Esophagus squamous epithelium (tissue), 4 donors: ENCODE data around the gene OLFML1.

Experiments
- POLR2A ChIP-seq, 4 donors: fragments of 450-650 bp; IDR thresholded peaks; one replicate each; pipeline ENCODE4 v1.6.1; 2017; ENCODE audit warnings: antibody characterized with exemption in 4 of 4, mild to moderate bottlenecking in 4 of 4, moderate library complexity in 3 of 4
- TF ChIP-seq, protein P1 (sequence below), 6 experiments: fragments of 450-650 bp in 4 of 6; fragments of 200-600 bp in 2 of 6; sonication (generic) in 2 of 6; IDR thresholded peaks; one replicate each; pipeline ENCODE4 v1.5.1; 2016 to 2019; ENCODE audit warnings: antibody characterized with exemption in 6 of 6, mild to moderate bottlenecking in 4 of 6, moderate library complexity in 4 of 6

DNA sequence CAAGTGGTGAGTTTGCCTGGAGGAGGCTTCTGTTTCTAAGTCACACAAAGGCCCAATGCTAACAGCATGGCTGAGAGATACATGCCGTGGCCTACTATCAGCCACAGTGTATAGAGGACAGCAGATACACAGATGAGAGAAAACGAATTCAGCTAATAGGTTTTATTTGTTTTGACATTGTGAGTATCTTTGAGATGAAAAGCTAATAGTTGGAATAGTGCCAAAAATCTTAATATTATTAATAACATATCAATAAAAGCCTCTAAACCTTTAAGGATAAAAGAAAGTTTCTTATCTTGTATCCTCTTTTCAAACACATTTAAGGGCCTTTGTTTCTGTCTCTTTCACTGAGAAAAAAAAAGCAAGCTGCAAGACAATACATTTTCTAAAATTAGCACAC, 30.5 kb upstream of the OLFML1 start:
- TF ChIP-seq, protein P1, sequence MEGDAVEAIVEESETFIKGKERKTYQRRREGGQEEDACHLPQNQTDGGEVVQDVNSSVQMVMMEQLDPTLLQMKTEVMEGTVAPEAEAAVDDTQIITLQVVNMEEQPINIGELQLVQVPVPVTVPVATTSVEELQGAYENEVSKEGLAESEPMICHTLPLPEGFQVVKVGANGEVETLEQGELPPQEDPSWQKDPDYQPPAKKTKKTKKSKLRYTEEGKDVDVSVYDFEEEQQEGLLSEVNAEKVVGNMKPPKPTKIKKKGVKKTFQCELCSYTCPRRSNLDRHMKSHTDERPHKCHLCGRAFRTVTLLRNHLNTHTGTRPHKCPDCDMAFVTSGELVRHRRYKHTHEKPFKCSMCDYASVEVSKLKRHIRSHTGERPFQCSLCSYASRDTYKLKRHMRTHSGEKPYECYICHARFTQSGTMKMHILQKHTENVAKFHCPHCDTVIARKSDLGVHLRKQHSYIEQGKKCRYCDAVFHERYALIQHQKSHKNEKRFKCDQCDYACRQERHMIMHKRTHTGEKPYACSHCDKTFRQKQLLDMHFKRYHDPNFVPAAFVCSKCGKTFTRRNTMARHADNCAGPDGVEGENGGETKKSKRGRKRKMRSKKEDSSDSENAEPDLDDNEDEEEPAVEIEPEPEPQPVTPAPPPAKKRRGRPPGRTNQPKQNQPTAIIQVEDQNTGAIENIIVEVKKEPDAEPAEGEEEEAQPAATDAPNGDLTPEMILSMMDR (IDR thresholded peaks at IDR 0.05): no peak
- no peak for TF ChIP-seq POLR2A (IDR thresholded peaks at IDR 0.05)
